Neural crest cell (in vitro differentiated cells): ENCODE data around the gene CASP2. TPM values are rescaled to one million over a fixed set of nuclear protein-coding genes. Genes with fewer than 3 reads are reported as not detected.

Experiments
- DNase-seq: peaks from one replicate; pipeline ENCODE4 v3.0.0; 2021; ENCODE audit warnings: low read depth, mixed read lengths, low spot score
- H3K27ac Mint-ChIP-seq: one replicate; pipeline ENCODE4 v1.8.0; 2021; ENCODE audit warnings: mild to moderate bottlenecking, mixed read lengths; ENCODE audit not compliant: unreplicated experiment
- H3K27me3 Mint-ChIP-seq: 2 replicates; pipeline ENCODE4 v1.8.0; 2021; ENCODE audit warnings: low read depth, mild to moderate bottlenecking, mixed read lengths
- H3K36me3 Mint-ChIP-seq: 2 replicates; pipeline ENCODE4 v1.8.0; 2021; ENCODE audit warnings: low read depth, mild to moderate bottlenecking, mixed read lengths
- H3K4me1 Mint-ChIP-seq: 2 replicates; pipeline ENCODE4 v1.8.0; 2021; ENCODE audit warnings: mixed read lengths
- H3K4me3 Mint-ChIP-seq: one replicate; pipeline ENCODE4 v1.8.0; 2021; ENCODE audit warnings: mild to moderate bottlenecking, mixed read lengths
- H3K9me3 Mint-ChIP-seq: 2 replicates; pipeline ENCODE4 v1.8.0; 2021; ENCODE audit warnings: mixed read lengths
- total RNA-seq: library from RNA; stranded (reverse); gene quantifications from 2 replicates; pipeline ENCODE4 v1.2.1, GENCODE V29; 2021
- TF ChIP-seq, protein P1 (sequence below): fragments of 200-600 bp; sonication (generic); conservative IDR thresholded peaks from 2 replicates; pipeline ENCODE4 v1.5.0; 2021; ENCODE audit warnings: antibody characterized with exemption, mild to moderate bottlenecking

The CASP2 gene
- total RNA-seq, 1 donor from 2014 or later: 76.2 TPM

DNA sequence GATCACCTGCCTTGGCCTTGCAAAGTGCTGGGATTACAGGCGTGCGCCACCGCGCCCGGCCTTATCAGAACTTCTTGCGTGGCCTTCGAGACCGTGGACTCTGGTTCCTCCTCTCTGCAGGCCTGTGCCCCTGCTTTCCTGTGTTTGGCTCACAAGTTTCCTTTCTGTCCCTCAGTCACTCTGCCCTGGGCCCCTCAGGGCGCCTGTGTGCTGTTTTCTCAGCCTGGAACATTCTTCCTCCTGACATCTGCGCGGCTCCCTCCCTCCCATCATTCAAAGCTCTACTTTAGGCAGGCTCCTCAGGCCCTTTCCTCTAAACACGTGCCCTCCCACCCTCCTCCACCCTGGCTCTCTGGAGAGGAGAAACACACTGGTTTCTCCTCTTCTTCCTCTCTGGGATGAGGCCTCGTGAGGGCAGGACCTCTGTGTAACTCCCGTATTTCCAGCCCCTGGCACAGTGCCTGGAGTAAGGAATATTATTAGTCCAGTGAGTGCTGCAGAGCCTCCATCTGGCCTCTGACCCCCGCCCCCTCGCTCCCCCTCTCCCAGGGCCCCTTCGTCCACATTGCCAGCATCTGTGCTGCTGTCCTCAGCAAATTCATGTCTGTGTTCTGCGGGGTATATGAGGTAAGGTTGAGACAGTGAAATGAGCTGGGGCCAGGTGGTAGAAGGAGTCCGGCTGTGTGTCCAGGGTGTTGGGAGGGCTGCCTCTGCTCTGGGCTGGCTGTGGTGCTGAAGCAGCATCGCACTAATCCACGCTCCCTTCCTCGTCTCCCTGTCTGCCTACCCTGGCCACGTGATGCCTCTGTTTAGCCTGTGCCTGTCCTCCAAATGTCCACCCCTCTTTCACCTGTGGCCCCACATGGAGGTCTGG, 34.8 kb downstream of the CASP2 start:
- peak overlapping the region; percentile 75 for H3K27ac Mint-ChIP-seq
- no peaks in the 10 kb centered on the region for H3K27me3 Mint-ChIP-seq
- peaks cover 17% of the 10 kb centered on the region for H3K4me1 Mint-ChIP-seq
- H3K4me3 Mint-ChIP-seq: no peak overlapping the region
- no peak for DNase-seq
- no peaks in the 10 kb centered on the region for H3K9me3 Mint-ChIP-seq
- TF ChIP-seq, protein P1, sequence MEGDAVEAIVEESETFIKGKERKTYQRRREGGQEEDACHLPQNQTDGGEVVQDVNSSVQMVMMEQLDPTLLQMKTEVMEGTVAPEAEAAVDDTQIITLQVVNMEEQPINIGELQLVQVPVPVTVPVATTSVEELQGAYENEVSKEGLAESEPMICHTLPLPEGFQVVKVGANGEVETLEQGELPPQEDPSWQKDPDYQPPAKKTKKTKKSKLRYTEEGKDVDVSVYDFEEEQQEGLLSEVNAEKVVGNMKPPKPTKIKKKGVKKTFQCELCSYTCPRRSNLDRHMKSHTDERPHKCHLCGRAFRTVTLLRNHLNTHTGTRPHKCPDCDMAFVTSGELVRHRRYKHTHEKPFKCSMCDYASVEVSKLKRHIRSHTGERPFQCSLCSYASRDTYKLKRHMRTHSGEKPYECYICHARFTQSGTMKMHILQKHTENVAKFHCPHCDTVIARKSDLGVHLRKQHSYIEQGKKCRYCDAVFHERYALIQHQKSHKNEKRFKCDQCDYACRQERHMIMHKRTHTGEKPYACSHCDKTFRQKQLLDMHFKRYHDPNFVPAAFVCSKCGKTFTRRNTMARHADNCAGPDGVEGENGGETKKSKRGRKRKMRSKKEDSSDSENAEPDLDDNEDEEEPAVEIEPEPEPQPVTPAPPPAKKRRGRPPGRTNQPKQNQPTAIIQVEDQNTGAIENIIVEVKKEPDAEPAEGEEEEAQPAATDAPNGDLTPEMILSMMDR: no peak
- H3K36me3 Mint-ChIP-seq: no peaks in the 10 kb centered on the region

DNA sequence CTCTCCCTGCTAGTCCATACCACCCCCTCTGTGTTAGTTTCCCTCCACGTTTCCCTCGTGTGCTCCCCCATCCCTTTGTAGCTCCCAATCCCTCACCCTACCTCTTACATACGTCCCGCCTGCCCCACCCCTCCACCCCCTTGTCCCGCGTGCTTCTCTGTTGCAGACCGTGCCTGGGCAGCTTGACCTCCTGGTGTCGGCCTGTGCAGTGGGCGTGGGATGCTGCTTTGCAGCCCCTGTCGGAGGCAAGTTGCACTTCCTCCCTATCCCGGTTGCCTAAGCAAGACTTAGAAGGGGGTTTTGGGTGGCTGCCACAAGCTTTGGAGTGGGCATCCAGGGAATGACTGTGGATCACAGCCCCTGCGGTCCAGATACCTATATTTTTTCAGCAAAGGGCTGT, 35.5 kb downstream of the CASP2 start:
- Mint-ChIP-seq H3K9me3 (no peaks in the 10 kb centered on the region), H3K27me3 (no peaks in the 10 kb centered on the region), H3K4me1 (peaks cover 17% of the 10 kb centered on the region), H3K27ac (peak overlapping the region; percentile 75), H3K4me3 (no peak overlapping the region), H3K36me3 (no peaks in the 10 kb centered on the region)
- no peak for DNase-seq
- TF ChIP-seq, protein P1: no peak

DNA sequence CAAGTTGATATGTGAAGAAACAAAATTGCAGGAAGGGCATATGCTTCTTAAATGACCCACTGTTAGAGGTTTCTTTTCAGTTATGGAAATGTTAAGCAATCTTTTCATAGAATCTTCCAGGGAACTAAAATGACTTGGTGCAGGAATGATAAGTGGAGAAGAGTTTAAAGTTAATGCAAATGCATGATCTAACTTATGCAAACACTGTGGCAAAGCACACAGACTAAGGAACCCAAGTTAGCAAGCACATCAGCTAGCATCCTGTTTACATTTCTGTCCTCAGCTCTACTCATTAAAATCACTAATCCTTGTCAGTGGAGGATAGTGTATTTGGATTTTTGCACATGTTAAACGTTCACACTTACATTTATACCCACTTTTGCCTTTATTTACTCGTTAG, 37.1 kb downstream of the CASP2 start:
- TF ChIP-seq, protein P1: no peak

DNA sequence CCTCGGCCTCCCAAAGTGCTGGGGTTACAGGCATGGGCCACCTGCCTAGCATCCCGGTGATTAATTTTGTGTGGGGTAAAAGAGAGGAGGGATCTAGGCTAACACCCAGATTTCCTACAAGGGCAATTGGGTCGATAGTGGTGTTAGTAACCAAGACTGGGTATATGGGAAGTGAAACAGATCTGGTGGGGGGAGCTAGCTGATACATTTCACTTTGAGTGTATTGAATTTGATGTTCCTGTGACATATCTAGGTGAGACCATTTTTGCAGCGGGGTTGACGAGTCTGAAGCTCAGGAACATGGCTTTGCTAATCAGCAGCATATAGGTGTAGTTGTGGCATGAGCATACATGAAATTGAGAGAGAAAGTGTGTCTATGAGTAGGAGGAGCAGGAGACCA, 39.8 kb downstream of the CASP2 start:
- H3K4me1 Mint-ChIP-seq: peaks cover 14% of the 10 kb centered on the region
- TF ChIP-seq, protein P1: no peak
- H3K36me3 Mint-ChIP-seq: no peaks in the 10 kb centered on the region
- H3K27ac Mint-ChIP-seq: peak overlapping the region; percentile 10
- no peaks in the 10 kb centered on the region for H3K9me3 Mint-ChIP-seq
- no peak for DNase-seq
- H3K27me3 Mint-ChIP-seq: no peaks in the 10 kb centered on the region
- H3K4me3 Mint-ChIP-seq: no peak overlapping the region

More for the DNA sequence above, 37.1 kb downstream of the CASP2 start:
- no peaks in the 10 kb centered on the region for H3K36me3 Mint-ChIP-seq
- H3K27ac Mint-ChIP-seq: no peak overlapping the region
- no peaks in the 10 kb centered on the region for H3K27me3 Mint-ChIP-seq
- peaks cover 17% of the 10 kb centered on the region for H3K4me1 Mint-ChIP-seq
- H3K4me3 Mint-ChIP-seq: no peak overlapping the region
- no peaks in the 10 kb centered on the region for H3K9me3 Mint-ChIP-seq
- DNase-seq: no peak

DNA sequence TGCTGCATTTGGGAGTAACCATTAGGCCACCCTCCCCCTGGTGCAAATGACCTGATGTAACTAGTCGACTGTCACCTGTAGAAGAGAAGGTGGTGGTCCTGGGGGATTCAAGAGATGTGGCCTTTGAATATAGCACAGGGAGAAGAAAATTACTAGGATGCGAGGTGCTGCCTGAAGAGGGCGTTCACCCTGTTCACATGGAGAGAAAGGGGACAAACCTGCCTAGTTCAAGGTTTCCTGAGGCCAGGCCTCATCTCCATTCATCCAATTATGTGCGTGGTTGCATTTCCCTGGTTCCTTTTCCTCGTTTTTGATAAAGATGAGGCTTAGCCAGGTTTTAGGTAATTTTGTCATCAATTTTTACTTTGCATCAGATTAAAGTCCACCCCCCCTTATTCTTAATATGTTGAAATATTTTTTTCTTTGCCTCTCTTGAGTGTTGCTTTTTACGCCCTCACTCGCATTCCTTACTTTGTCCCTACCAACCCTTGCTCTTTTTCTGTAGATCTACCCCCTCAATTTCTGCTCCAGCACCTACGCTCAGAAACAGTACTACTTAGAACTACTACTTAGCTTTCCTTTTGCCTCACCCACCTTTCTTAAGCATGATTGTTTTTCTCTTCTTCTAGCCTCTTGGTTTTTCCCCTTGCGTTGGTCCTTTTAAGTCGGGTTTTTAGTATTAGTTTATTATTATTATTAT, 41.5 kb downstream of the CASP2 start:
- Mint-ChIP-seq H3K27me3 (no peaks in the 10 kb centered on the region), H3K27ac (no peak overlapping the region), H3K9me3 (no peaks in the 10 kb centered on the region), H3K4me3 (no peak overlapping the region), H3K4me1 (no peaks in the 10 kb centered on the region), H3K36me3 (no peaks in the 10 kb centered on the region)
- no peak for DNase-seq
- TF ChIP-seq, protein P1: no peak
